GM12878 (cell line): ENCODE results near the gene MNAT1. TPM values are rescaled to one million over a fixed set of nuclear protein-coding genes. Genes with fewer than 3 reads are reported as not detected.

ENCODE experiments used
- ATAC-seq: fragments of 200-7000 bp; cut with Tn5 transposase; 3 replicates; pipeline ENCODE4 v1.9.1; 2020; ENCODE audit warnings: mild to moderate bottlenecking, moderate library complexity
- BruUV-seq: library from RNA; stranded (reverse); fragments of 400-500 nt; replicated peaks from 2 replicates; lab custom pipeline; 2021; lab: Mats Ljungman, UMichigan
- CTCF ChIA-PET: fragments of 300-600 bp; sonication (Branson Sonifier 250); formaldehyde crosslinking; extraction: SDS; loops from one replicate; lab custom pipeline; 2021; ENCODE audit warnings: inconsistent platforms; lab: Yijun Ruan, JAX
- POLR2A ChIA-PET: fragments of 350-600 bp; formaldehyde crosslinking; extraction: SDS; loops from one replicate; lab custom pipeline; 2021; ENCODE audit warnings: inconsistent platforms; lab: Charles Lee
- RAD21 ChIA-PET: fragments of 300-600 bp; sonication (Branson Sonifier 250); formaldehyde crosslinking; loops from one replicate; lab custom pipeline; 2023; ENCODE audit warnings: antibody characterized with exemption; ENCODE audit not compliant: unreplicated experiment; lab: Charles Lee
- SMC1A ChIA-PET: fragments of 300-600 bp; sonication (Branson Sonifier 250); formaldehyde crosslinking; loops from one replicate; lab custom pipeline; 2023; ENCODE audit not compliant: unreplicated experiment, uncharacterized antibody; lab: Charles Lee
- DNase-seq: peaks from one replicate; pipeline ENCODE4 v3.0.0-alpha.2; 2011; ENCODE audit warnings: low read depth, low spot score
- FAIRE-seq: peaks from 3 replicates; lab custom pipeline; 2011; peaks lifted over from hg19 to GRCh38; lab: Jason Lieb, UNC
- H2AFZ ChIP-seq: 2 replicates; pipeline ENCODE4 v1.6.0; 2011; ENCODE audit warnings: low read depth, low read length, control low read depth; ENCODE audit not compliant: control insufficient read depth
- H3K27ac ChIP-seq: 2 replicates; pipeline ENCODE4 v1.5.1; 2011; ENCODE audit warnings: control low read depth; ENCODE audit not compliant: control insufficient read depth, insufficient read depth
- H3K27me3 ChIP-seq, 2 experiments: replicated peaks in 1 of 2; 2 replicates each; pipeline versions ENCODE4 v1.6.0 to v1.6.1; 2011; ENCODE audit warnings: low read length in 1 of 2; ENCODE audit not compliant: control insufficient read depth in 2 of 2, insufficient read depth in 2 of 2
- H3K36me3 ChIP-seq, 2 experiments: 2 replicates each; pipeline ENCODE4 v1.5.1; 2011; ENCODE audit warnings: low read length in 1 of 2; ENCODE audit not compliant: control insufficient read depth in 2 of 2, insufficient read depth in 2 of 2
- H3K4me1 ChIP-seq: 2 replicates; pipeline ENCODE4 v1.6.1; 2011; ENCODE audit warnings: mild to moderate bottlenecking, low read length, moderate library complexity, mixed read lengths; ENCODE audit not compliant: control insufficient read depth, insufficient read depth
- H3K4me2 ChIP-seq: 2 replicates; pipeline ENCODE4 v1.6.0; 2011; ENCODE audit warnings: control low read depth; ENCODE audit not compliant: control insufficient read depth, insufficient read depth
- H3K4me3 ChIP-seq: fragments of 200-600 bp; sonication (generic); 2 replicates; pipeline ENCODE4 v1.5.1; 2016
- H3K79me2 ChIP-seq: 2 replicates; pipeline ENCODE4 v1.6.0; 2011; ENCODE audit warnings: low read length; ENCODE audit not compliant: control insufficient read depth, insufficient read depth
- H3K9ac ChIP-seq: 2 replicates; pipeline ENCODE4 v1.8.0; 2011; ENCODE audit warnings: low read length, control low read depth, mixed read lengths; ENCODE audit not compliant: control insufficient read depth, insufficient read depth
- H3K9me3 ChIP-seq: replicated peaks from 3 replicates; pipeline ENCODE4 v1.5.1; 2011; ENCODE audit warnings: mild to moderate bottlenecking, low read length; ENCODE audit not compliant: control insufficient read depth, insufficient read depth
- H4K20me1 ChIP-seq: 2 replicates; pipeline ENCODE4 v1.6.0; 2011; ENCODE audit not compliant: control insufficient read depth, insufficient read depth
- PAX8 ChIP-seq: fragments of 450-650 bp; IDR thresholded peaks from 2 replicates; pipeline ENCODE4 v1.6.1; 2017; ENCODE audit warnings: mild to moderate bottlenecking, moderate library complexity
- POLR2A ChIP-seq: IDR thresholded peaks from 2 replicates; pipeline ENCODE4 v1.6.1; 2011; ENCODE audit warnings: low read depth, mild to moderate bottlenecking, low read length
- SRF ChIP-seq, 2 experiments: IDR thresholded peaks; 2 replicates each; pipeline ENCODE4 v1.6.1; 2011; ENCODE audit warnings: low read depth in 2 of 2, low read length in 2 of 2, mild to moderate bottlenecking in 1 of 2, moderate library complexity in 1 of 2
- WGBS: methylation state at CpG from one replicate; pipeline ENCODE4 v1.1.6; 2016; ENCODE audit warnings: low lambda C conversion rate; ENCODE audit not compliant: insufficient replicate concordance, insufficient coverage; ENCODE audit errors: missing lambda C conversion rate; 5-methylcytosine and 5-hydroxymethylcytosine counted together
- in situ Hi-C: fragments of 300-500 bp; cut with MboI; formaldehyde crosslinking; loops from 9 replicates; pipeline ENCODE4 v1.14.3; 2018; ENCODE audit warnings: mixed read lengths
- intact Hi-C: fragments of 100-400 bp; cut with micrococcal nuclease; formaldehyde crosslinking; loops from one replicate; pipeline ENCODE4 v1.14.2; 2022; ENCODE audit not compliant: unreplicated experiment
- polyA plus RNA-seq, 11 experiments: library from polyadenylated mRNA; depleted of rRNA in 4 of 11; unstranded in 6 of 11; stranded (reverse) in 5 of 11; fragments of >200 nt; fragmentation: Nextera tagmentation in 4 of 11; fragmentation: Illumina TruSeq in 1 of 11; extraction: Ambion mirVana in 4 of 11; extraction: Trizol in 1 of 11; gene quantifications; 1 replicate in 1 of 11; 2 replicates in 10 of 11; pipeline versions ENCODE4 v1.2.1 to v1.2.3, GENCODE V29; 2011 to 2016; ENCODE audit warnings: inconsistent platforms in 2 of 11, missing spikeins in 2 of 11, low read depth in 1 of 11
- total RNA-seq, 4 experiments: library from RNA; depleted of rRNA in 3 of 4; stranded (reverse); fragments of >200 nt in 3 of 4; fragmentation: Illumina TruSeq in 1 of 4; extraction: Trizol in 1 of 4; gene quantifications; 2 replicates each; pipeline versions ENCODE4 v1.2.1 to v1.2.3, GENCODE V29; 2013 to 2021
- TF ChIP-seq, protein P1 (sequence below): fragments of 450-650 bp; formaldehyde crosslinking; IDR thresholded peaks from 2 replicates; pipeline ENCODE4 v1.5.0; 2022; ENCODE audit warnings: mild to moderate bottlenecking, missing genetic modification characterization

The MNAT1 gene
- total and polyA plus RNA-seq, 10 of the 15 experiments (the other 5 are each of a cell fraction or from before 2014, with no cell fraction given) = 26.5 to 67.4 (median 40.8) TPM

DNA sequence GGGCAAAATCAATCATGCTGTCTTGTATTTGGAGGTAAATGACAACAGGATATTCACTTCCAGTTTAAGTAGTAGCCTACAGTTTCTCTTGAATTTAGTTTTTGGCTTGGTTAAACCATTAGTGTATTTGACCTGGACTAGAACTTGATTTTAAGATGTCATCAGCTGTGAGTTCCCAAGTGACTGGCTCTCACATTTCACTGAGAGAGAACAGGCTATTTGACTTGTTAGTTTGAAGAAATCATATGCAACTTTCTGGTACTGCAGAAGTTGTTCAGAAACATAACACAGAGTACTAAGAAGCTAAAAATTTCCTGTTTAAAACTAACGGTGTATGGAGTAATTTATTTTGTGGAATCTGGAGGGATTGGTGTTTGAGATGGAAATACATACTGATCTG is 22.3 kb downstream of the MNAT1 start:
- ChIA-PET RAD21 (no interaction called here), POLR2A (no interaction called here), CTCF (interaction anchor here (0.6 kb wide), 1 partner anchor 519 kb away, joined by 3 read pairs; no protein-coding TSS in a partner anchor), SMC1A (interaction anchor here (0.9 to 1.6 kb wide), 4 partner anchors 20 to 222 kb away, joined by 3 to 4 read pairs (median 3); no protein-coding TSS in a partner anchor)
- DNase-seq = no peak
- BruUV-seq = no TSS peak
- no peak overlapping the region for H3K9ac ChIP-seq
- H3K4me3 ChIP-seq = no peak overlapping the region
- H3K79me2 ChIP-seq = peaks cover 1% of the 10 kb centered on the region
- WGBS = 89% methylated on average over 1 of the region's 1 CpG
- FAIRE-seq = no peak
- H3K27ac ChIP-seq = no peak overlapping the region
- ATAC-seq = no peak
- H2AFZ ChIP-seq = no peak overlapping the region
- no peak overlapping the region for H3K4me2 ChIP-seq
- in situ Hi-C loops (no loop called here), intact Hi-C loops (loop anchor here (10.0 kb wide), 1 partner anchor 938 kb away; the partner anchor contains the start of gene HIF1A)
- no peaks in the 10 kb centered on the region for H3K27me3 ChIP-seq
- H3K4me1 ChIP-seq = peaks cover 21% of the 10 kb centered on the region
- no peaks in the 10 kb centered on the region for H3K9me3 ChIP-seq
- H4K20me1 ChIP-seq = no peaks in the 10 kb centered on the region
- TF ChIP-seq, protein P1, sequence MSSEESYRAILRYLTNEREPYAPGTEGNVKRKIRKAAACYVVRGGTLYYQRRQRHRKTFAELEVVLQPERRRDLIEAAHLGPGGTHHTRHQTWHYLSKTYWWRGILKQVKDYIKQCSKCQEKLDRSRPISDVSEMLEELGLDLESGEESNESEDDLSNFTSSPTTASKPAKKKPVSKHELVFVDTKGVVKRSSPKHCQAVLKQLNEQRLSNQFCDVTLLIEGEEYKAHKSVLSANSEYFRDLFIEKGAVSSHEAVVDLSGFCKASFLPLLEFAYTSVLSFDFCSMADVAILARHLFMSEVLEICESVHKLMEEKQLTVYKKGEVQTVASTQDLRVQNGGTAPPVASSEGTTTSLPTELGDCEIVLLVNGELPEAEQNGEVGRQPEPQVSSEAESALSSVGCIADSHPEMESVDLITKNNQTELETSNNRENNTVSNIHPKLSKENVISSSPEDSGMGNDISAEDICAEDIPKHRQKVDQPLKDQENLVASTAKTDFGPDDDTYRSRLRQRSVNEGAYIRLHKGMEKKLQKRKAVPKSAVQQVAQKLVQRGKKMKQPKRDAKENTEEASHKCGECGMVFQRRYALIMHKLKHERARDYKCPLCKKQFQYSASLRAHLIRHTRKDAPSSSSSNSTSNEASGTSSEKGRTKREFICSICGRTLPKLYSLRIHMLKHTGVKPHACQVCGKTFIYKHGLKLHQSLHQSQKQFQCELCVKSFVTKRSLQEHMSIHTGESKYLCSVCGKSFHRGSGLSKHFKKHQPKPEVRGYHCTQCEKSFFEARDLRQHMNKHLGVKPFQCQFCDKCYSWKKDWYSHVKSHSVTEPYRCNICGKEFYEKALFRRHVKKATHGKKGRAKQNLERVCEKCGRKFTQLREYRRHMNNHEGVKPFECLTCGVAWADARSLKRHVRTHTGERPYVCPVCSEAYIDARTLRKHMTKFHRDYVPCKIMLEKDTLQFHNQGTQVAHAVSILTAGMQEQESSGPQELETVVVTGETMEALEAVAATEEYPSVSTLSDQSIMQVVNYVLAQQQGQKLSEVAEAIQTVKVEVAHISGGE (CRISPR knock-in tag) = no peak
- TF ChIP-seq PAX8 (no peak), POLR2A (no peak), SRF (IDR thresholded peaks at IDR 0.05; ENCODE audit: low read depth in 2 of 2, low read length in 2 of 2) (no peak)
- no peaks in the 10 kb centered on the region for H3K36me3 ChIP-seq
